ENCODE data around the gene HOXA2. TPM values are rescaled to one million over a fixed set of nuclear protein-coding genes. Genes with fewer than 3 reads are reported as not detected.

The HOXA2 gene
- total RNA-seq, 4 donors from 2014 or later: 1.8 to 6.5 TPM; not detected in 2

GRCh38 chr7:27130540-27131389, 28.3 kb upstream of the HOXA2 start, which contains the start of gene HOXA4:
TSS of gene HOXA4 (minus strand) at chr7:27130757. CDS start at chr7:27130733, 24 bp downstream.
- H3K9me3 ChIP-seq: no peaks in the 10 kb centered on the region
- peak within 1 kb of the TSS; percentile 82 for H3K27ac ChIP-seq
- no peaks in the 10 kb centered on the region for H3K27me3 ChIP-seq
- H3K4me1 ChIP-seq: peaks cover 0 to 3% of the 10 kb centered on the region in 2 donors
- peak; percentile 90 to 92 for DNase-seq
- no peaks in the 10 kb centered on the region for H3K36me3 ChIP-seq
- intact Hi-C loops (cut with DNase I; ENCODE audit: low total_unique reads): no loop called here
- TF ChIP-seq CTCF (IDR thresholded peaks at IDR 0.05) (no peak), POLR2A (IDR thresholded peaks at IDR 0.05) (peak; percentile 37 to 60)
- peak within 1 kb of the TSS; percentile 62 to 64 for H3K4me3 ChIP-seq

GRCh38 chr7:27129729-27130539, 27.5 kb upstream of the HOXA2 start:
- peak in 1 of 2 donors; percentile 35 for DNase-seq
- peak overlapping the region; percentile 62 to 64 for H3K4me3 ChIP-seq
- H3K9me3 ChIP-seq: no peaks in the 10 kb centered on the region
- H3K4me1 ChIP-seq: peaks cover 0 to 3% of the 10 kb centered on the region in 2 donors
- TF ChIP-seq POLR2A (IDR thresholded peaks at IDR 0.05) (peak in 1 of 2 donors; percentile 6), CTCF (IDR thresholded peaks at IDR 0.05) (peak in 2 of 4 experiments; percentile 6 to 34)
- no peaks in the 10 kb centered on the region for H3K27me3 ChIP-seq
- intact Hi-C loops (cut with DNase I; ENCODE audit: low total_unique reads): no loop called here
- no peaks in the 10 kb centered on the region for H3K36me3 ChIP-seq
- H3K27ac ChIP-seq: peak overlapping the region; percentile 76 to 77

GRCh38 chr7:27128776-27129728, 26.6 kb upstream of the HOXA2 start:
- Histone ChIP-seq H3K9me3 (no peaks in the 10 kb centered on the region), H3K4me3 (peak overlapping the region in 1 of 2 donors; percentile 64), H3K27ac (peak overlapping the region in 1 of 2 donors; percentile 18), H3K36me3 (no peaks in the 10 kb centered on the region), H3K4me1 (peaks cover 0 to under 1% of the 10 kb centered on the region in 2 donors), H3K27me3 (no peaks in the 10 kb centered on the region)
- intact Hi-C loops (cut with DNase I; ENCODE audit: low total_unique reads): no loop called here
- TF ChIP-seq POLR2A (IDR thresholded peaks at IDR 0.05): no peak
- no peak for TF ChIP-seq CTCF (IDR thresholded peaks at IDR 0.05)
- no peak for DNase-seq

GRCh38 chr7:27128034-27128433, 25.6 kb upstream of the HOXA2 start:
- intact Hi-C loops (cut with DNase I; ENCODE audit: low total_unique reads): no loop called here

More at GRCh38 chr7:27128034-27128433, 25.6 kb upstream of the HOXA2 start:
- H3K27me3 ChIP-seq: no peaks in the 10 kb centered on the region
- no peak overlapping the region for H3K4me3 ChIP-seq
- no peak for TF ChIP-seq CTCF (IDR thresholded peaks at IDR 0.05)
- TF ChIP-seq POLR2A (IDR thresholded peaks at IDR 0.05): no peak
- H3K36me3 ChIP-seq: no peaks in the 10 kb centered on the region
- no peak for DNase-seq
- H3K9me3 ChIP-seq: no peaks in the 10 kb centered on the region
- H3K27ac ChIP-seq: no peak overlapping the region
- H3K4me1 ChIP-seq: no peaks in the 10 kb centered on the region
